ENCODE data around the gene CYP4X1.
A peak's percentile ranks its signal among the peaks of the same experiment; 100 is the strongest.
"Not testable (repeated sequence)": the region's sequence is repeated elsewhere in the genome, so short reads cannot be mapped to it uniquely, and the experiment has no call there.

The CYP4X1 gene

DNA sequence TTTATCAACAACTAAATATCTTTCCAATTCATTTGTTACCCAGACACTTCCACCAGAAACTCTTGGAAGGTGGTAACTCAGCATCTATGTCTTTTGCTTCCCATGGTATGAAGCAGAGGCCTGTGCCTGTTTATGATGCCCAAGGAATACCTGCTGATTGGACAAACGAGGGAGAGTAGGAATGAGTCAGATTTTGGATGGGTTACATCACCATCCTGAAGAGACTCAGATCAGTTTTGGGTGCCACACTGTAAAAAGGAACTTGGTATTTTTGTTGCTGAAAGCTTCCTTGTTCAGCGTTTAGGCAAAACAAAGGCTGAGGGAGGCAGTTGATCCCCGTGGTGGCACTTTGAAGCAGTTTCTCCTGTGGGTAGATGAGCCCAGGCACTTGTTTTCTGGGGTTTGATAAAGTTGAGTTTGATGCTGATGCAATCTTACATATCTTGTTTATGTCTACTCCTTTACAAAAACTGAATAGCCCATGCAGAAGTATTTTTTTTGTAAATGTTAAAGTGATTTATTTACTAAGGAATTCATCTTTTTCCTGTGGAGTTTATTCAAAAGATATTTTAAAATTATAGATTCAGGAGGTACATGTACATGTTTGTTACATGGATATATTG lies 26.7 kb upstream of the CYP4X1 start:
- TF ChIP-seq, protein P1, sequence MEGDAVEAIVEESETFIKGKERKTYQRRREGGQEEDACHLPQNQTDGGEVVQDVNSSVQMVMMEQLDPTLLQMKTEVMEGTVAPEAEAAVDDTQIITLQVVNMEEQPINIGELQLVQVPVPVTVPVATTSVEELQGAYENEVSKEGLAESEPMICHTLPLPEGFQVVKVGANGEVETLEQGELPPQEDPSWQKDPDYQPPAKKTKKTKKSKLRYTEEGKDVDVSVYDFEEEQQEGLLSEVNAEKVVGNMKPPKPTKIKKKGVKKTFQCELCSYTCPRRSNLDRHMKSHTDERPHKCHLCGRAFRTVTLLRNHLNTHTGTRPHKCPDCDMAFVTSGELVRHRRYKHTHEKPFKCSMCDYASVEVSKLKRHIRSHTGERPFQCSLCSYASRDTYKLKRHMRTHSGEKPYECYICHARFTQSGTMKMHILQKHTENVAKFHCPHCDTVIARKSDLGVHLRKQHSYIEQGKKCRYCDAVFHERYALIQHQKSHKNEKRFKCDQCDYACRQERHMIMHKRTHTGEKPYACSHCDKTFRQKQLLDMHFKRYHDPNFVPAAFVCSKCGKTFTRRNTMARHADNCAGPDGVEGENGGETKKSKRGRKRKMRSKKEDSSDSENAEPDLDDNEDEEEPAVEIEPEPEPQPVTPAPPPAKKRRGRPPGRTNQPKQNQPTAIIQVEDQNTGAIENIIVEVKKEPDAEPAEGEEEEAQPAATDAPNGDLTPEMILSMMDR (IDR thresholded peaks at IDR 0.05), result no peak
- no peaks in the 10 kb centered on the region for H3K4me1 Mint-ChIP-seq
- no peaks in the 10 kb centered on the region for H3K36me3 Mint-ChIP-seq (ENCODE audit: low read depth)
- H3K4me3 Mint-ChIP-seq, result no peak overlapping the region
- no peak overlapping the region for H3K27ac Mint-ChIP-seq
- no peak for DNase-seq
- H3K9me3 Mint-ChIP-seq, result no peaks in the 10 kb centered on the region
- peaks cover 21% of the 10 kb centered on the region for H3K27me3 Mint-ChIP-seq (ENCODE audit: low read depth, poor library complexity)

DNA sequence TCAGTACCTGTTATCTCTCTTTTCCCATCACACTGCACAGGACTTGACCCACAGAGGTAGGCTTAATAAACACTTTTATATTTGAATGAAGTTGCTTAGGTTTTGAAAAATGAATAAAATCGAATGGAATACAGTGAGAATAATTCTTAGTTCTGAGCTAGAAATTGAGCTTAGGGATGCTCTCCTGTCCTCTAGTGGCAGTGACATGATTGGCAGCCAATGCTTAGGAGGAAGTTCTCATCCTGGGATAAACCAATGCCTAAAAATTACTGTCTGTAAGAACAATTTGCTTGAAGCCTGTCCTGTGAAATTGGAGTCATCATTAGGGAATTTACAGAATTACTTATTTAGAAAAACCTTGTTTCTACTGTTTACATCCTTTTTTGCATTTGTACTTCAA lies 21.3 kb upstream of the CYP4X1 start:
- no peak for DNase-seq

GRCh38 chr1:47003896-47004403 lies 19.5 kb upstream of the CYP4X1 start:
- no peak overlapping the region for H3K4me3 Mint-ChIP-seq
- H3K27me3 Mint-ChIP-seq (ENCODE audit: low read depth, poor library complexity), result peaks cover 17% of the 10 kb centered on the region
- H3K27ac Mint-ChIP-seq, result no peak overlapping the region
- no peaks in the 10 kb centered on the region for H3K4me1 Mint-ChIP-seq
- DNase-seq, result no peak
- TF ChIP-seq, protein P1 (IDR thresholded peaks at IDR 0.05), result no peak
- H3K9me3 Mint-ChIP-seq, result peaks cover 33% of the 10 kb centered on the region
- no peaks in the 10 kb centered on the region for H3K36me3 Mint-ChIP-seq (ENCODE audit: low read depth)

More for the DNA sequence above, 21.3 kb upstream of the CYP4X1 start:
- Mint-ChIP-seq H3K9me3 (peaks cover 16% of the 10 kb centered on the region), H3K27ac (no peak overlapping the region), H3K36me3 (ENCODE audit: low read depth) (no peaks in the 10 kb centered on the region), H3K4me1 (no peaks in the 10 kb centered on the region), H3K27me3 (ENCODE audit: low read depth, poor library complexity) (peaks cover 11% of the 10 kb centered on the region), H3K4me3 (no peak overlapping the region)
- TF ChIP-seq, protein P1 (IDR thresholded peaks at IDR 0.05), result peak; percentile 41

- H3K27ac Mint-ChIP-seq; H3K4me1 Mint-ChIP-seq; DNase-seq; H3K4me3 Mint-ChIP-seq; H3K36me3 Mint-ChIP-seq (ENCODE audit: low read depth); H3K27me3 Mint-ChIP-seq (ENCODE audit: low read depth, poor library complexity): not testable (repeated sequence)
- H3K9me3 Mint-ChIP-seq, result peaks cover 46% of the 10 kb centered on the region
Observed at GRCh38 chr1:47006437-47006836, 17.0 kb upstream of the CYP4X1 start.

DNA sequence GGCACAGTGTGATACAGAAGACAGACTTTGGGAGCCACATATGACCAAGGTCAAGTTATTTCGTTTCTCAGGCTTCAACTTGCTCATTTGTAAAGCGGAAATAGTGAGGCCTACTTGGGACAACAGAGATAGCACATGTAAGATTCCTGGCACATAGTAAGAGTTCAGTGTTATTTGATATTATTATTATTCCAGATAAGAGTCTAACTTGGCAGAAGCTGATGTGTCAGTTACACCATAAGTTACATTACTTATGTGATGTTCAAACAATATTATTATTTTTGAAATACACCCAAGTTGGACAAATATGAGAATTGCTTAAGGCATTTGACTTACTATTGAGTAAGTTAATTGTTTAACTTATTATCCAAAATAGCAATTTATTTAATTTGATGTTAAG lies 10.2 kb upstream of the CYP4X1 start:
- no peaks in the 10 kb centered on the region for H3K36me3 Mint-ChIP-seq (ENCODE audit: low read depth)
- no peak overlapping the region for H3K27ac Mint-ChIP-seq
- H3K4me1 Mint-ChIP-seq, result no peaks in the 10 kb centered on the region

DNA sequence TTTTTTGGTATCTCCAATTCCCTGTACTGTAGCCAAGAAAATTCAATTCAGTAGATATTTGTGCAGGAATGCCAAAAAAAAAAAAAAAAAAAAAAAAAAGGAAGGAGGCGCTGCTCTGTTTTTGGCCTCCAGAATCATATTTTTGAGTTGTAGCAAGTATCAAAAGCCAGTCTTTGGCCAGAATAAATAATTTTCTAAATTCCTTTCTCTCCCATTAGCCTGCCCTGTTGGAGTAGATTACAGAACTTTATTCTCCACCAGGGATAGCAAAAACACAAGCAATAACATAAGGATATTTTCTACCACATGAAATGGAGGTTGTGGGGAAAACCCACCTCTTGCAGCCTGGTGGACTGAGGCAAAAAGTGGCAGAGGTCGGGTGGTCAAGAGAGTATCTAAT lies 2.4 kb upstream of the CYP4X1 start:
- Mint-ChIP-seq H3K4me3 (no peak overlapping the region), H3K4me1 (peaks cover 14% of the 10 kb centered on the region), H3K36me3 (ENCODE audit: low read depth) (no peaks in the 10 kb centered on the region), H3K27me3 (ENCODE audit: low read depth, poor library complexity) (peaks cover 55% of the 10 kb centered on the region), H3K27ac (no peak overlapping the region), H3K9me3 (peaks cover 4% of the 10 kb centered on the region)
- TF ChIP-seq, protein P1 (IDR thresholded peaks at IDR 0.05), result no peak
- DNase-seq, result no peak

More for the DNA sequence above, 10.2 kb upstream of the CYP4X1 start:
- TF ChIP-seq, protein P1 (IDR thresholded peaks at IDR 0.05), result no peak
- no peak overlapping the region for H3K4me3 Mint-ChIP-seq
- H3K27me3 Mint-ChIP-seq (ENCODE audit: low read depth, poor library complexity), result peaks cover 21% of the 10 kb centered on the region
- peaks cover 20% of the 10 kb centered on the region for H3K9me3 Mint-ChIP-seq
- no peak for DNase-seq
